ENCODE measurements around the gene SMC6. TPM values are rescaled to one million over a fixed set of nuclear protein-coding genes. Genes with fewer than 3 reads are reported as not detected.
A peak's percentile ranks its signal among the peaks of the same experiment; 100 is the strongest.

Gene SMC6
- total and polyA plus RNA-seq, 2 experiments from 2014 or later: 53.4 to 59.8 TPM

DNA sequence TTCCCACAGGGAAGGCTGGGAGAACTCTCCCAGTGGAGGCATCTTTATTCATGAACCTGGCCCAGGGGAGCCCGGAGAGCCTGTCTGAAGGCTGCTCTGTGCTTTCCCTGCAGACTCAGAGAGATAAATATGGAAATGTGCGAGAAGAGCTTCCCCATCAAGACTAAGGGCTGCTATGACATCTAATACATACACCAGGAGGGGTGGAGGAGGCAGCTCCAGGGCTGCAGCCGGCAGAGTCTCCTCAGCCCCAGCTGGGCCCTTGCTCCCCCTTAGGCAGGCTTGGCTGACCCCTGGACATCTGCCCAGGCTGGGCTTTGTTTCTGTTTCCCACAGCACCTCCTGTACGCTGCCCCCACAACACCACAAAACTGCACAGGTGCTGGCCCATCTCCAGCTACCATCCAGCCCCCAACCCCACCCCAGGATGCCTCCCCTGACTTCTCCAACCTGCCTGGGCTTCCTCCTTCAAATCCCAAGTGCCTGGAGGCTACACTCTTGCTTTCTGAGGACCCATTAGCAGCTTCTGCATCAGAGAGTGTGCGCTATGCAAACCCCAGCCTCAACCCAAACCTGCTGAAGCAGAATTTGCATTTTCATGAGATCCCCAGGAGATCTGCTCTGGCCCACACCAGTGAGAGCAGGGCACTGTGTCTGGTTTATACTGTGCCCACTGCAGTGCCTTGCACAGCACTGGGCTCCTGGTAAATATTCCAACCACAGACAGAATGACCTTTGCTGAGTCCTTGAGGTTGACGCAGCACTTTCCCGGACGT, 116.3 kb downstream of the SMC6 start:
- H3K4me2 ChIP-seq: no peak overlapping the region
- peaks cover 11% of the 10 kb centered on the region for H3K27me3 Mint-ChIP-seq (ENCODE audit: insufficient read depth, low read depth, poor library complexity)
- peak overlapping the region; percentile 16 for H3K27ac Mint-ChIP-seq
- H3K27me3 ChIP-seq (ENCODE audit: insufficient read depth): no peaks in the 10 kb centered on the region
- H3K36me3 ChIP-seq (ENCODE audit: insufficient read depth): no peaks in the 10 kb centered on the region
- H3K4me1 ChIP-seq (ENCODE audit: insufficient read depth): no peaks in the 10 kb centered on the region; the same call in 1 of the 2 replicates
- TF ChIP-seq EZH2phosphoT487 (IDR thresholded peaks at IDR 0.05; ENCODE audit: unreplicated experiment) (no peak), ZNF331 (CRISPR knock-in tag; IDR thresholded peaks at IDR 0.05; ENCODE audit: low read depth) (no peak), JUNB (IDR thresholded peaks at IDR 0.05; ENCODE audit: unreplicated experiment) (no peak), EZH2 (IDR thresholded peaks at IDR 0.05; ENCODE audit: low read depth, unreplicated experiment) (no peak), STAT1 (IDR thresholded peaks at IDR 0.05; ENCODE audit: unreplicated experiment) (no peak), ZNF114 (CRISPR knock-in tag; IDR thresholded peaks at IDR 0.05) (no peak)
- TF ChIP-seq, protein P1, sequence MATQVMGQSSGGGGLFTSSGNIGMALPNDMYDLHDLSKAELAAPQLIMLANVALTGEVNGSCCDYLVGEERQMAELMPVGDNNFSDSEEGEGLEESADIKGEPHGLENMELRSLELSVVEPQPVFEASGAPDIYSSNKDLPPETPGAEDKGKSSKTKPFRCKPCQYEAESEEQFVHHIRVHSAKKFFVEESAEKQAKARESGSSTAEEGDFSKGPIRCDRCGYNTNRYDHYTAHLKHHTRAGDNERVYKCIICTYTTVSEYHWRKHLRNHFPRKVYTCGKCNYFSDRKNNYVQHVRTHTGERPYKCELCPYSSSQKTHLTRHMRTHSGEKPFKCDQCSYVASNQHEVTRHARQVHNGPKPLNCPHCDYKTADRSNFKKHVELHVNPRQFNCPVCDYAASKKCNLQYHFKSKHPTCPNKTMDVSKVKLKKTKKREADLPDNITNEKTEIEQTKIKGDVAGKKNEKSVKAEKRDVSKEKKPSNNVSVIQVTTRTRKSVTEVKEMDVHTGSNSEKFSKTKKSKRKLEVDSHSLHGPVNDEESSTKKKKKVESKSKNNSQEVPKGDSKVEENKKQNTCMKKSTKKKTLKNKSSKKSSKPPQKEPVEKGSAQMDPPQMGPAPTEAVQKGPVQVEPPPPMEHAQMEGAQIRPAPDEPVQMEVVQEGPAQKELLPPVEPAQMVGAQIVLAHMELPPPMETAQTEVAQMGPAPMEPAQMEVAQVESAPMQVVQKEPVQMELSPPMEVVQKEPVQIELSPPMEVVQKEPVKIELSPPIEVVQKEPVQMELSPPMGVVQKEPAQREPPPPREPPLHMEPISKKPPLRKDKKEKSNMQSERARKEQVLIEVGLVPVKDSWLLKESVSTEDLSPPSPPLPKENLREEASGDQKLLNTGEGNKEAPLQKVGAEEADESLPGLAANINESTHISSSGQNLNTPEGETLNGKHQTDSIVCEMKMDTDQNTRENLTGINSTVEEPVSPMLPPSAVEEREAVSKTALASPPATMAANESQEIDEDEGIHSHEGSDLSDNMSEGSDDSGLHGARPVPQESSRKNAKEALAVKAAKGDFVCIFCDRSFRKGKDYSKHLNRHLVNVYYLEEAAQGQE (IDR thresholded peaks at IDR 0.05; ENCODE audit: unreplicated experiment): no peak
- TF ChIP-seq, protein P2, sequence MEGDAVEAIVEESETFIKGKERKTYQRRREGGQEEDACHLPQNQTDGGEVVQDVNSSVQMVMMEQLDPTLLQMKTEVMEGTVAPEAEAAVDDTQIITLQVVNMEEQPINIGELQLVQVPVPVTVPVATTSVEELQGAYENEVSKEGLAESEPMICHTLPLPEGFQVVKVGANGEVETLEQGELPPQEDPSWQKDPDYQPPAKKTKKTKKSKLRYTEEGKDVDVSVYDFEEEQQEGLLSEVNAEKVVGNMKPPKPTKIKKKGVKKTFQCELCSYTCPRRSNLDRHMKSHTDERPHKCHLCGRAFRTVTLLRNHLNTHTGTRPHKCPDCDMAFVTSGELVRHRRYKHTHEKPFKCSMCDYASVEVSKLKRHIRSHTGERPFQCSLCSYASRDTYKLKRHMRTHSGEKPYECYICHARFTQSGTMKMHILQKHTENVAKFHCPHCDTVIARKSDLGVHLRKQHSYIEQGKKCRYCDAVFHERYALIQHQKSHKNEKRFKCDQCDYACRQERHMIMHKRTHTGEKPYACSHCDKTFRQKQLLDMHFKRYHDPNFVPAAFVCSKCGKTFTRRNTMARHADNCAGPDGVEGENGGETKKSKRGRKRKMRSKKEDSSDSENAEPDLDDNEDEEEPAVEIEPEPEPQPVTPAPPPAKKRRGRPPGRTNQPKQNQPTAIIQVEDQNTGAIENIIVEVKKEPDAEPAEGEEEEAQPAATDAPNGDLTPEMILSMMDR (conservative IDR thresholded peaks at IDR 0.05; ENCODE audit: low read depth in 2 of 2): no peak
- TF ChIP-seq, protein P3, sequence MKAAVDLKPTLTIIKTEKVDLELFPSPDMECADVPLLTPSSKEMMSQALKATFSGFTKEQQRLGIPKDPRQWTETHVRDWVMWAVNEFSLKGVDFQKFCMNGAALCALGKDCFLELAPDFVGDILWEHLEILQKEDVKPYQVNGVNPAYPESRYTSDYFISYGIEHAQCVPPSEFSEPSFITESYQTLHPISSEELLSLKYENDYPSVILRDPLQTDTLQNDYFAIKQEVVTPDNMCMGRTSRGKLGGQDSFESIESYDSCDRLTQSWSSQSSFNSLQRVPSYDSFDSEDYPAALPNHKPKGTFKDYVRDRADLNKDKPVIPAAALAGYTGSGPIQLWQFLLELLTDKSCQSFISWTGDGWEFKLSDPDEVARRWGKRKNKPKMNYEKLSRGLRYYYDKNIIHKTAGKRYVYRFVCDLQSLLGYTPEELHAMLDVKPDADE (IDR thresholded peaks at IDR 0.05): no peak
- TF ChIP-seq, protein P4, sequence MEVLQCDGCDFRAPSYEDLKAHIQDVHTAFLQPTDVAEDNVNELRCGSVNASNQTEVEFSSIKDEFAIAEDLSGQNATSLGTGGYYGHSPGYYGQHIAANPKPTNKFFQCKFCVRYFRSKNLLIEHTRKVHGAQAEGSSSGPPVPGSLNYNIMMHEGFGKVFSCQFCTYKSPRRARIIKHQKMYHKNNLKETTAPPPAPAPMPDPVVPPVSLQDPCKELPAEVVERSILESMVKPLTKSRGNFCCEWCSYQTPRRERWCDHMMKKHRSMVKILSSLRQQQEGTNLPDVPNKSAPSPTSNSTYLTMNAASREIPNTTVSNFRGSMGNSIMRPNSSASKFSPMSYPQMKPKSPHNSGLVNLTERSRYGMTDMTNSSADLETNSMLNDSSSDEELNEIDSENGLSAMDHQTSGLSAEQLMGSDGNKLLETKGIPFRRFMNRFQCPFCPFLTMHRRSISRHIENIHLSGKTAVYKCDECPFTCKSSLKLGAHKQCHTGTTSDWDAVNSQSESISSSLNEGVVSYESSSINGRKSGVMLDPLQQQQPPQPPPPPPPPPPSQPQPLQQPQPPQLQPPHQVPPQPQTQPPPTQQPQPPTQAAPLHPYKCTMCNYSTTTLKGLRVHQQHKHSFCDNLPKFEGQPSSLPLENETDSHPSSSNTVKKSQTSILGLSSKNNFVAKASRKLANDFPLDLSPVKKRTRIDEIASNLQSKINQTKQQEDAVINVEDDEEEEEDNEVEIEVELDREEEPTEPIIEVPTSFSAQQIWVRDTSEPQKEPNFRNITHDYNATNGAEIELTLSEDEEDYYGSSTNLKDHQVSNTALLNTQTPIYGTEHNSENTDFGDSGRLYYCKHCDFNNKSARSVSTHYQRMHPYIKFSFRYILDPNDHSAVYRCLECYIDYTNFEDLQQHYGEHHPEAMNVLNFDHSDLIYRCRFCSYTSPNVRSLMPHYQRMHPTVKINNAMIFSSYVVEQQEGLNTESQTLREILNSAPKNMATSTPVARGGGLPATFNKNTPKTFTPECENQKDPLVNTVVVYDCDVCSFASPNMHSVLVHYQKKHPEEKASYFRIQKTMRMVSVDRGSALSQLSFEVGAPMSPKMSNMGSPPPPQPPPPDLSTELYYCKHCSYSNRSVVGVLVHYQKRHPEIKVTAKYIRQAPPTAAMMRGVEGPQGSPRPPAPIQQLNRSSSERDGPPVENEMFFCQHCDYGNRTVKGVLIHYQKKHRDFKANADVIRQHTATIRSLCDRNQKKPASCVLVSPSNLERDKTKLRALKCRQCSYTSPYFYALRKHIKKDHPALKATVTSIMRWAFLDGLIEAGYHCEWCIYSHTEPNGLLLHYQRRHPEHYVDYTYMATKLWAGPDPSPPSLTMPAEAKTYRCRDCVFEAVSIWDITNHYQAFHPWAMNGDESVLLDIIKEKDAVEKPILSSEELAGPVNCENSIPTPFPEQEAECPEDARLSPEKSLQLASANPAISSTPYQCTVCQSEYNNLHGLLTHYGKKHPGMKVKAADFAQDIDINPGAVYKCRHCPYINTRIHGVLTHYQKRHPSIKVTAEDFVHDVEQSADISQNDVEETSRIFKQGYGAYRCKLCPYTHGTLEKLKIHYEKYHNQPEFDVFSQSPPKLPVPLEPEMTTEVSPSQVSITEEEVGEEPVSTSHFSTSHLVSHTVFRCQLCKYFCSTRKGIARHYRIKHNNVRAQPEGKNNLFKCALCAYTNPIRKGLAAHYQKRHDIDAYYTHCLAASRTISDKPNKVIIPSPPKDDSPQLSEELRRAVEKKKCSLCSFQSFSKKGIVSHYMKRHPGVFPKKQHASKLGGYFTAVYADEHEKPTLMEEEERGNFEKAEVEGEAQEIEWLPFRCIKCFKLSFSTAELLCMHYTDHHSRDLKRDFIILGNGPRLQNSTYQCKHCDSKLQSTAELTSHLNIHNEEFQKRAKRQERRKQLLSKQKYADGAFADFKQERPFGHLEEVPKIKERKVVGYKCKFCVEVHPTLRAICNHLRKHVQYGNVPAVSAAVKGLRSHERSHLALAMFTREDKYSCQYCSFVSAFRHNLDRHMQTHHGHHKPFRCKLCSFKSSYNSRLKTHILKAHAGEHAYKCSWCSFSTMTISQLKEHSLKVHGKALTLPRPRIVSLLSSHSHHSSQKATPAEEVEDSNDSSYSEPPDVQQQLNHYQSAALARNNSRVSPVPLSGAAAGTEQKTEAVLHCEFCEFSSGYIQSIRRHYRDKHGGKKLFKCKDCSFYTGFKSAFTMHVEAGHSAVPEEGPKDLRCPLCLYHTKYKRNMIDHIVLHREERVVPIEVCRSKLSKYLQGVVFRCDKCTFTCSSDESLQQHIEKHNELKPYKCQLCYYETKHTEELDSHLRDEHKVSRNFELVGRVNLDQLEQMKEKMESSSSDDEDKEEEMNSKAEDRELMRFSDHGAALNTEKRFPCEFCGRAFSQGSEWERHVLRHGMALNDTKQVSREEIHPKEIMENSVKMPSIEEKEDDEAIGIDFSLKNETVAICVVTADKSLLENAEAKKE (CRISPR knock-in tag; IDR thresholded peaks at IDR 0.05): no peak
- H3F3A ChIP-seq (replicated peaks; ENCODE audit: low read depth): no peaks in the 10 kb centered on the region
- H3K4me1 Mint-ChIP-seq: peaks cover 27% of the 10 kb centered on the region
- H3K27ac ChIP-seq (ENCODE audit: low read depth): no peak overlapping the region
- peaks cover 25% of the 10 kb centered on the region for H3K36me3 Mint-ChIP-seq (ENCODE audit: low read depth)
- H3K4me3 ChIP-seq: no peak overlapping the region
- DNase-seq (ENCODE audit: low spot score): no peak
- H3K9me2 ChIP-seq (ENCODE audit: insufficient read depth): no peaks in the 10 kb centered on the region
- no peak overlapping the region for H3K4me3 Mint-ChIP-seq
- H3K9me3 Mint-ChIP-seq: peaks cover 7% of the 10 kb centered on the region; the same call in 1 of the 3 replicates
- no peak overlapping the region for H2AFZ ChIP-seq
- 0 out of 2 replicates have a peak, but pooled peaks cover 3% of the 10 kb centered on the region for H3K79me2 ChIP-seq (replicated peaks; ENCODE audit: insufficient read depth)
- H4K20me1 ChIP-seq (replicated peaks; ENCODE audit: insufficient read depth): peaks cover 8% of the 10 kb centered on the region
- peak; percentile 51 for ATAC-seq
